ENCODE data around the gene TST.

- no peak for TF ChIP-seq CTCF (IDR thresholded peaks at IDR 0.05)
- no peak for TF ChIP-seq POLR2AphosphoS5 (IDR thresholded peaks at IDR 0.05)
- no peak for TF ChIP-seq POLR2A (IDR thresholded peaks at IDR 0.05; ENCODE audit: low read depth)
- TF ChIP-seq EP300 (IDR thresholded peaks at IDR 0.05): no peak
Measured at GRCh38 chr22:37007651-37008050, 11.6 kb downstream of the TST start.
